ENCODE data around the gene DPPA4.

GRCh38 chr3:109325109-109325508 is 12.2 kb downstream of the DPPA4 start:
- TF ChIP-seq CTCF (IDR thresholded peaks at IDR 0.05) (no peak), POLR2A (IDR thresholded peaks at IDR 0.05) (no peak), EP300 (IDR thresholded peaks at IDR 0.05) (no peak)

Data from tibial nerve (tissue), 4 donors.